GM12865 (cell line): Measurements from ENCODE around the gene ZNF236.

Experiments used
- DNase-seq: peaks from one replicate; pipeline ENCODE4 v3.0.0; 2010; ENCODE audit warnings: low read depth
- H3K4me3 ChIP-seq: 2 replicates; pipeline ENCODE4 v1.5.1; 2011; ENCODE audit warnings: mild to moderate bottlenecking, low read depth, low read length, control low read depth
- CTCF ChIP-seq: IDR thresholded peaks from 2 replicates; pipeline ENCODE4 v1.5.1; 2011; ENCODE audit warnings: low read length, control low read depth, low read depth, inconsistent platforms; ENCODE audit not compliant: insufficient read depth; ENCODE audit errors: missing control alignments

The ZNF236 gene

GRCh38 chr18:76844144-76844543, 21.8 kb downstream of the ZNF236 start:
- TF ChIP-seq CTCF, result no peak
- H3K4me3 ChIP-seq, result no peak overlapping the region
- DNase-seq, result no peak

DNA sequence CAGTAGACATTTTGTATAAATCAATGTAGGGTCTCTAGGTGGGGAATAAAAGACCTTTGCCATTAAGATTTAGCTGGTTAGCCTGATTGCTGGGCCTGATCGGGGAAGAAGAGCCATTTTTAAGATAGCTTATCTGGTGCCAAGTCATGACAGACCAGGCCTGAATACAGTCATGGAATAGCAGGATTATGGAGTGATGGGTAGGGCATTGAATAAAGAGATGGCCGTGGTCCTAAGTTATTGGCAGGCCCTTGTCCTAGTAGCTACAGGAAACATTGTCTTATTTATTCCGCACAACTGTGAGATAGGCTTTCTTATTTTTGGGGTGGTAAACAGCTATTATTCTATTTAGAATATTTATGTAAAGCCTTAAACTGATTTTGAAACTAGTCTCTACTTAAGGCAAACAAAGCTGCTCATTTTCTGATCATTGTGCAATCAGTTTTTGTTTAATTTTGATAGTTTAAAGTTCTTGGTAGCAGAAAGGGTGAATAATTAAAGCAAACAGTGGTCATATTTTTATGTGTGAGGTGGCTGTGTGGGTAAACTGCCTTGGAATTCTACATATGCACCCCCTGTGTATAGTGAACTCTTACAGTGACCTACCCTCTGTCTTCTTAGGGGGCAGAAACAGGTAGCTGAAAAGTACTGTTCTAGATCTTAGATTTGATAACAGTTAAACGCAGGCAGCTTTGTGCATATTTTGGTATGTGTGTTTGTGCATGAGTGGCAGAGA, 22.6 kb downstream of the ZNF236 start:
- H3K4me3 ChIP-seq, result no peak overlapping the region
- no peak for TF ChIP-seq CTCF
- DNase-seq, result no peak

DNA sequence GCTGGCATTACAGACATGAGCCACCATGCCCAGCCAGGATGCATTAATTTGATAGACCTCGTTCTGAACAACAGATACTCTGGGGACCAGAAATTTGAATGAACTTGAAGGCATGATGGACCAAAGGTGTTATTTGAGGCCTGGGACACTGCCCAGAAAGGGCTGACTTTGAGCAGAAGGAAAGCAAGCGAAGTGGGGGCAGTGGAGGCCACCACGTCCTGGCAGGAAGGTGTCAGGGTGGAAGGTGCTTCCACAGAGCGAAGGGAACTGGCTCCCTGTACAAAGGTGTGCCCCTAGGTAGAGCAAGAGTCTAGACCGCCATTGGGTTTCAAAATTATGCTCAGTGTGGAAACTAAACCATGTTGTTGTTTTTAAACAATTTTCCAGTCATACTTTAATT, 23.9 kb downstream of the ZNF236 start:
- no peak for DNase-seq
- TF ChIP-seq CTCF, result no peak
- no peak overlapping the region for H3K4me3 ChIP-seq

GRCh38 chr18:76847916-76848315, 25.6 kb downstream of the ZNF236 start:
- peak; percentile 8 for TF ChIP-seq CTCF
- H3K4me3 ChIP-seq, result no peak overlapping the region
- no peak for DNase-seq

- no peak overlapping the region for H3K4me3 ChIP-seq
- DNase-seq, result no peak
These were observed 27.8 kb downstream of the ZNF236 start for GRCh38 chr18:76850112-76850511.

DNA sequence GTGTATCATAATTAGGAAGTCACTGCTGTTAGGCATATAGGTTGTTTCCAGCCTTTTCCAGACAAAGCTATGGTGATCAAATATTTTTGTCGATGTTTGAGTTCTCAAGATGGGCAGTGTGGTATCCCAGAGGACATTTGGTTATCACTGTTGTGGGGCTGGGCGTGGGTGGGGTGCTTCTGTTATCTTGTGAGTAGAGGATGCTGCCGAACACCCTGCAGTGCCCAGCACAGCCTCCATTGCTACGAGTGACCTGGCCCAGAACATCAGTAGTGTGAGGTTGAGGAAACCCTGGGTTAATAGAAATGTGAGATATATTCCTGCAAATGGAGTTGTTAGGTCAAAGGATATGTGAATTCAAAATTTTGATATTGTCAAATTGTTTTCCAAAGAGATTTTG, 33.2 kb downstream of the ZNF236 start:
- no peak for TF ChIP-seq CTCF
- DNase-seq, result no peak
- H3K4me3 ChIP-seq, result no peak overlapping the region

More at GRCh38 chr18:76850112-76850511, 27.8 kb downstream of the ZNF236 start:
- no peak for TF ChIP-seq CTCF

- DNase-seq, result no peak
- no peak overlapping the region for H3K4me3 ChIP-seq
- no peak for TF ChIP-seq CTCF
These were observed 35.1 kb downstream of the ZNF236 start for GRCh38 chr18:76857476-76857875.
